ENCODE results near the gene ACSS1. TPM values are rescaled to one million over a fixed set of nuclear protein-coding genes. Genes with fewer than 3 reads are reported as not detected.

The ACSS1 gene
- total and polyA plus RNA-seq, 2 experiments from 2014 or later, result 1.3 to 4.1 TPM

- no peaks in the 10 kb centered on the region; the same call in 1 of the 2 replicates for H3K4me1 ChIP-seq (ENCODE audit: insufficient read depth)
- ATAC-seq (no peak), DNase-seq (ENCODE audit: low spot score) (no peak)
- Mint-ChIP-seq H3K27me3 (ENCODE audit: insufficient read depth, low read depth, poor library complexity) (peaks cover 11% of the 10 kb centered on the region), H3K36me3 (ENCODE audit: low read depth) (no peaks in the 10 kb centered on the region), H3K27ac (no peak overlapping the region), H3K4me1 (peaks cover 23% of the 10 kb centered on the region), H3K9me3 (no peaks in the 10 kb centered on the region), H3K4me3 (no peak overlapping the region; the same call in 2 of the 3 replicates)
- no peaks in the 10 kb centered on the region for H3K79me2 ChIP-seq (replicated peaks; ENCODE audit: insufficient read depth)
- no peak overlapping the region for H3K4me2 ChIP-seq
- H3K36me3 ChIP-seq (ENCODE audit: insufficient read depth), result no peaks in the 10 kb centered on the region
- H2AFZ ChIP-seq, result no peak overlapping the region
- no peak overlapping the region for H3K27ac ChIP-seq (ENCODE audit: low read depth)
- no peak overlapping the region for H3K4me3 ChIP-seq
- no peak for TF ChIP-seq CTCF (conservative IDR thresholded peaks at IDR 0.05; ENCODE audit: low read depth in 2 of 2)
- TF ChIP-seq REST (IDR thresholded peaks at IDR 0.05; ENCODE audit: unreplicated experiment), result no peak
- no peak for TF ChIP-seq NANOG (IDR thresholded peaks at IDR 0.05; ENCODE audit: borderline replicate concordance)
- TF ChIP-seq EZH2phosphoT487 (IDR thresholded peaks at IDR 0.05; ENCODE audit: unreplicated experiment), result no peak
- no peak for TF ChIP-seq ZNF462 (CRISPR knock-in tag; IDR thresholded peaks at IDR 0.05)
- TF ChIP-seq ETS1 (IDR thresholded peaks at IDR 0.05), result no peak
- TF ChIP-seq JUNB (IDR thresholded peaks at IDR 0.05; ENCODE audit: unreplicated experiment), result no peak
- no peak for TF ChIP-seq STAT1 (IDR thresholded peaks at IDR 0.05; ENCODE audit: unreplicated experiment)
- no peak for TF ChIP-seq ZNF331 (CRISPR knock-in tag; IDR thresholded peaks at IDR 0.05; ENCODE audit: low read depth)
- no peak for TF ChIP-seq EZH2 (IDR thresholded peaks at IDR 0.05; ENCODE audit: low read depth, unreplicated experiment)
- TF ChIP-seq ZNF114 (CRISPR knock-in tag; IDR thresholded peaks at IDR 0.05), result no peak
- no peak for TF ChIP-seq CREB1 (CRISPR knock-in tag; IDR thresholded peaks at IDR 0.05; ENCODE audit: low read depth)
- TF ChIP-seq POLR2AphosphoS5 (IDR thresholded peaks at IDR 0.05; ENCODE audit: low read depth), result no peak
- no peaks in the 10 kb centered on the region for H4K20me1 ChIP-seq (replicated peaks; ENCODE audit: insufficient read depth)
- H3F3A ChIP-seq (replicated peaks; ENCODE audit: low read depth), result no peaks in the 10 kb centered on the region
- 0 out of 2 replicates have a peak, but pooled peaks cover 6% of the 10 kb centered on the region for H3K9me2 ChIP-seq (ENCODE audit: insufficient read depth)
- no peaks in the 10 kb centered on the region for H3K27me3 ChIP-seq (ENCODE audit: insufficient read depth)
Observed at GRCh38 chr20:25018425-25018824, 39.5 kb downstream of the ACSS1 start.
